Epidermal melanocyte (primary cell): ENCODE data around the gene TMCC2.

Experiments used
- DNase-seq: peaks from one replicate; pipeline ENCODE4 v3.0.0; 2011; ENCODE audit warnings: low spot score; ENCODE audit not compliant: insufficient read length

TMCC2 gene

DNA sequence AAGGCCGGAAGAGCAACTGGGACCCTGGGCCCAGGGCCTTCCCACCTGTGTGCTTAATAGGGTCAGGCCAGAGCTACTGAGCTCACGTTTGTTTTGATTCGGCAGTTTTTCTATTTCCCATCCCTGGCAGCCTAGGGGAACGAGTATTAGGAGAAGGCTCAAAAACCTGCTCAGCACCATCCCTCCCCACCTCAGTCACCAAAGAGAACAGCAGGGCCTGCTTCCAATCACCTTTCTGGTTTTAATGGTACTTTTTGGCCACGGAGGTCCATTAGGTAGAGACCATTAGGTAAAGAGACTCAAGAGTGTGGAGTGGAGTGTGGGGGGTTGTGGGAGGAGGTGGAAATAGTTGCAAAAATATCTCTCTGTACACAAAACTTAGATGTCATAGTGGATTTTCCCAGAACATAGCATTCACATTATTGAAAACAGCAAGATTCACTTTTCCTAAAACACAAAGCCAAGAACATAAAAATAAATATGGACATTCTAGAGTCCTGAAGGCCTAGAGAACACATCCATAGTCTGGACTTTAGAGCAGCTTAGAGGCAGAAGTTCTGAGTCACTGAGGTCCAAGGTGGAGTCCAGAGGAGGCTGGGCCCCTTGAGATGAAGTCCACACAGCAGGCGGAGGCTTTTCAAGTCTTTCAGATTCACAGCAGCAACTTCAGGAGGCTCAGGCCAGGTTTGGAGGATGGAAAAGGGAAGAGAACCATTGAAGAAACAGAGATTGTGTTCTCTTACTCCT lies 74.3 kb downstream of the TMCC2 start:
- no peak for DNase-seq

DNA sequence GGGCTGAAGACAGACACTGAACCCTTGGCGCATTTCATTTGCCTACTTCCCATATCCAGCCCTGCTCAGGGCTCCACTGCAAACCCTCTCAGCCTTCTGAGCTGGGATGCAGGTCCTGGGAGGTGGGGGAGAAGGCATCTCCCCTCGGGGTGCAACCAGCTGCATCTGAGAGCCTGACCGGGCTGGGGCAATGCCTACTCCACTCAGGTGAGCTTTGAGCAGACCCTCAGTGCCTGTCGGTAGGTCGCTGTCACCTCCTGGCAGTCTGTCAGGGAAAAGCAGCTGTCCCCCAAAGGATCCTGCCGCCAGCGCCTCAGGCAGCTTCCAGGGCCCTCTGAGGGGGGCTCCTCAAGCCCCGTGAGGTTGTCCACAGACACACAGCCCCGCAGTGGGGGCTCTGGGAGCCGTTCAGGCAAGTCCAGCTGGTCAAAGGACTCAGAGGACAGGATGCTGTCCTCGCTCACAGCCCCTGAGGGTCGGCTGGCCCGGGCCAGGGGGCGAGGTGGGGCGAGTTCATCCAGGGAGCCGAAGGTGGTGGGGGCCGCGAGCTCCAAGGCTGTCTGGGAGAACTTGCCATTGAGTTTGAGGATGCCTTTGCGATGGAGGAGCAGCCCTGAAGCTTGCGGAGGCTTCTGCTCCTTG lies 75.6 kb downstream of the TMCC2 start:
- no peak for DNase-seq

- DNase-seq: no peak
These were observed 76.4 kb downstream of the TMCC2 start for GRCh38 chr1:205304046-205304694.

DNA sequence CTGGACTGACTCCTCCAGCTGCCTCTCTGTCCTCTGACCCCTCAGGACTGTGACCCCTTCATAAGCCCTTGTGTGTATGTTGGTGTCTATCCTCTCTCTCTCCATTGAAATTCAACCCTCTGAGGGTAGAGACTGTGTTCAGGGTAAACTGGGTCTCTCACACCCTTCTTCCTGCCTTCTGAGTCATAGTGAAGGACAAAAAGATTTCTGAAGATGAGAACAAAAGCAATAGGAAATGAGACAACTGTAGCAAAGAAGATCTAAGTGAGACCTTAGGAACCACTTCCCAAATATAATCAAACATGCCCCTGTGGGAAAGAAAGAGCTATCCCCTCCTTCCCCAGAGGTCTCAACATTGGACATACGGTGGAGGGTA lies 76.9 kb downstream of the TMCC2 start:
- DNase-seq: no peak

DNA sequence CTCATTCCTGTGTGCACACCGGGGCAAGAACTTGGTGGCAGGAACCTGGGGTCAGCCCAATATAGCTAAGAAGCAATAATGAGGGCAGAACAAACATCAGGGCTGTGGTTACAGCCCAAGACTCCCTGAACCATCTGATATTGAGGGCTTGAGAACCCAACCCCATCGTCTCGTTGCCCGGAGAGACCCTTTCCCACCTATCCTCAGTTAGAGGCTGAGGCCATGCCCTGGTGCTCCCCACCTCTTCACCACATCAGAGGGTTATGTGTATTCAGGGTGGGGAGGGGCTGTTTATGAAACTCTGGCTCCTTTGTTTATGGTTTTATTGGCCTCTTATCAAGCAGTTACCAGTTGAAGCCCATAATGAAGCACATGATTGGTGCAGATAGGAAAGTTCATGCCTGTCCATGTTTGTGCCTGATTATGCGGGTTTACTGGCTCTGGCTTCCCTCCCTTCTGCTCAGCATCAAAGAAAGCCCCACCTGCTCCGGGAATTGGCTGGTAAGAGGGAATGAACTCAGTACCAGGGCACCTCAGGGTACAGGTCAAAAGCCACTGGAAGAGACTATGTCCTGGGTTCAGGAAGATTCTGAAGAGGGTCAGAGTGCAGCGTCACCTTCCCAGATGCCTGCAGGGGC lies 79.3 kb downstream of the TMCC2 start:
- DNase-seq: no peak

DNA sequence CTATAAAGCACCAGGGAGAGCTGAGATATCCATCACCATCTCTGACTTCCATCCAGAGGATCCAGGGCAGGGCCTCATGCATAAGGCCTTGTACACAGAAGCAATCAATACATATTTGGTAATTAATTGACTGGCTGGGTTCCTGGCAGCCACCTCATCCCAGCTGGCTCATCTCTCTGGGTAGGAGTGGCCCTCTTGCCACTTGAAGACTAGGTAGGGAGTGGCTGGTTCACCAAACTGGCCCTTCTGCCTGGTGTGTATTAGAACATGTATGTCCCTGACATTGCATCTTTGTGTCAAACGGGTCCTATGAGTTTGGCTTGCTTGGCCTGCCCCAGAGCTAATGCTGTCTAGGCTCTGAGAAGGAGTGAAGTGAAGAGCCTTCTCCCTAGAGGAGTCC lies 82.0 kb downstream of the TMCC2 start:
- DNase-seq: no peak

DNA sequence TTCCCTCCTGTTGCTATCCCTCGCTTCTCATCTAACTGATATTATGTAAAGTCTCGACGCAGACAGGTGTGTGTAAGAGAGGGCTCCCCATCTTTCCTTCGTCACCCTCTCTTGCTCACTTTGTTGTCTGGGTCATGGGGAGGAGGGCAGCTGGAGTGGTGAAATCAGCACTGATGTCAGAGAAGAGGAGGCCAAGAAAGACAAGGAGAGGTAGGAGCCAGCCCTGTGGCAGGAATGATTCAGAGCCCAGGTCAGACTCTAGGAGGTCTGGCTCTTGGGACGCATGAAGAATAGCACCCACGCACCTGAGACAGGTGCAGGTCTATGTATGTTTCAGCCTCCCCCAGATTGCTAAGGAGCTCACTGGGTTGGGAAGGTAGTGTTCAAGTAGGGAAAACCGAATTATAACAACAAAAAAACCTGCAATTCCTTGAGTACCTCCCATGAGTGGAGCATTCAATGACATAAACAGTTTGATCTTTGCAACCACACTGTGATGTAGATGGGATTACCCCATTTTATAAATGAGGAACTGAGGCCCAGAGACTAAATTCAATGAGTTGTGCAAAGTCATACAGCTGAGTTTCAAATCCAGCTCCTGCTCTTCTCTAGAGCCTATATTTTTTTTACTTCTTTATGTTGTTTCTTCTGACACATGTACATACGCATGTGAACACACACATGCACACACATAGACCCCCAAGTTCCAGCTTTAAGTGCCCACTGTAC lies 83.4 kb downstream of the TMCC2 start:
- no peak for DNase-seq

- no peak for DNase-seq
These were observed 85.3 kb downstream of the TMCC2 start for GRCh38 chr1:205312866-205313562.

DNA sequence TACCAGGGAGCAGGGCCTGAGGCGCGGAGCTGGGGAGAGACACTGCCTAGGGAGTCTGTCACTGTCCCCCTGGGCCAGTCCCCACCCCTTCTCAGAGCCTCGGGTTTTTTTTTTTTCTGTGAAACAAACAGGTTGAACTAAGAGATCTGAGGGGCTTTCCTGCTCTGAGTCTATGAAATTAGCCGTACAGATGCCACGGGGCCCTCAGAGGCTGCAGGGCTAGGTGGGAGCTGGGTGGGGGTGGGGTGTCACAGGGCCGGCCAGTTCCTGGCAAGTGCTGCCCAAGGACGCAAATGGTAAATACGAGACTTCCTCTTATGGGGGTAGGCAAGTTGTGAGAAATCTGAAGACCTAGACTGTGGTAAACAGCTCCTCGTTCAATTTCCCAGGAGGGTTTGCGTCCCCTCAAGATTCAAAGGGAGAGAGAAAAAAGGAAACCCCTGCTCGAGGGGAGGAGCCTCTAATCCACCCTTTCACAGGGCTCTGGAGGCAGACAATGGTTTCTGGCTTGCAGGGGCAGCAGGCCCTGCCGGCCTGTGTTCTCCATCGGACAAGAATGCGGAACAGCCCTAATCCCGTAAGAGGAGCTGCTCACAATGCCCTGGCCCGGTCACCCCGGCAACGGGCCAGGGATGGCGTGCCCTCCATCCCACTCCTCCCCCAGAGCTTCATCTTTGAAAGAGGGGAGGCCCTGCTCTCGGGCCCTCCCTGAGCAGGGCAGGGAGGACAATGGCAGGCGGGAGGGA lies 86.0 kb downstream of the TMCC2 start:
- DNase-seq: peak; percentile 37

DNA sequence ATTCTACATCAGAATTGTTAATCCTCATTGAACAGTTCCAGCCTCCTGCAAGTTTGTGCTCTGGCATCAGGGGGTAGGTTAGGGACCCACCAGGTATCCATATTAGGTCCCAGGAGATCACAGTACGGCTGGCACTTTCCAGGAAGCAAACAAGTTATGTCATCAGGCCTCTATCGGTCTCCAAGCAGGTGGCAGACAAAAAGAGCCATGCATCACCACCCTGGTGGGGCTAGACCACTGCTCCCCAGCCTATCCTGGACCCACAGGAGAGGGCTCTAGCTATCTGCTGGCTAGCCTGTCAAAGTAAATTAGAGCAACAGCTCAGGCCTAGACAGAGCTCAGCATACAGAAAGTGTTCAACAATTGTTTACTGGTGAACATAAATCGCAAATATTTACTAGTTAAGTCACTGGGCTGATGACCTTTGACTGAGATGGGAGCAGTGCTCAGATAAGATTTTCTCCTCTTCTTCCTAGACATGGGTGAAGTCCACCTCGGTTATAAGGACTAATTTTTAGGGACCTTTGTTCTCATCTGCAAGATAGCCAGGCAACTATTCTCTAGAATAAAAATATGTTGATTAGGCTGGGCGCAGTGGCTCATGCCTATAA lies 87.4 kb downstream of the TMCC2 start:
- no peak for DNase-seq

- no peak for DNase-seq
These were observed 88.4 kb downstream of the TMCC2 start for GRCh38 chr1:205316161-205316566.

- DNase-seq: no peak
These were observed 89.7 kb downstream of the TMCC2 start for GRCh38 chr1:205317311-205317917.

GRCh38 chr1:205318231-205318991 lies 90.7 kb downstream of the TMCC2 start:
- DNase-seq: no peak

DNA sequence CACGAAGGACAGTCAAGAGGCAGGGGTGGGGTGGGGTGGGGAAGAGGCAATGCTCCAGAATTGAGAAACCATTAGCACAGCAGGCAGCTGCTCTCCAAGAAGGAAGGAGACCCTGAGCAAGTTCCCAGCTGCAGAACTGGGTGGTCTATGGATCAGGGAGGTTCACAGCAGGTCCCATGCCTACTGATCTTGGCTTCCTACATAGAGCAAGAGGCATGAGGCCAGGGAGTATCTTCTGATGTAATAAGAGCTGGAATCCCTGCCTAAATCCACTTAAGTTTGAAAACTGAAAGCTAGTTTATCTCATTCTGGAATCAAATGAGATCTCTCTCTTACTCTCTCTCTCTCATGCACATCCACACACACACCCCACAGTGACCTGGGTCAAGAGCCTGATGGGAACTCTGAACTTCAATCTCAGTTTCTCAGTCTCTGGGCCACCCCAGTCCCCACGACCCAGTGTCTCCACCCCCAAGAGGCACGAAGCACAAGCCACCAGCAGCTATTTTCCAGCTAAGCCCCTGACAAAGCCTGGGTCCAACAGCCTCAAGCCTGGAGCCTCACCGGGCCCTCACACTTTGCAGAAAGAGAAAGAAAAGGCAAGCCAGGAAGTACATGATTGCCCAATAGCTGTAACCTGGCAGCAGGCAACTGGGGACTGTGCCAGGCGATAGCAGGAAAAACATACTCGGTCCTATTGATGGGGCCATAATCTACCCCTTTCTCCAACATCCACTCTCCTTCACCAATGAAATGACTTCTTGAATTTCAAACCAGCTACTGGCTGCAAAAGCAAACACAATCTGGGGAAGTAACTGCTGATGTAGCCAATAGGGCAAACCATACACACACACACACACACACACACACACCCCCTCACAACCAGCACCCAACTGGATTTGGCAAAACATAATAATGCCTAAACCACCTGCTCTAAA lies 91.6 kb downstream of the TMCC2 start:
- DNase-seq: no peak

DNA sequence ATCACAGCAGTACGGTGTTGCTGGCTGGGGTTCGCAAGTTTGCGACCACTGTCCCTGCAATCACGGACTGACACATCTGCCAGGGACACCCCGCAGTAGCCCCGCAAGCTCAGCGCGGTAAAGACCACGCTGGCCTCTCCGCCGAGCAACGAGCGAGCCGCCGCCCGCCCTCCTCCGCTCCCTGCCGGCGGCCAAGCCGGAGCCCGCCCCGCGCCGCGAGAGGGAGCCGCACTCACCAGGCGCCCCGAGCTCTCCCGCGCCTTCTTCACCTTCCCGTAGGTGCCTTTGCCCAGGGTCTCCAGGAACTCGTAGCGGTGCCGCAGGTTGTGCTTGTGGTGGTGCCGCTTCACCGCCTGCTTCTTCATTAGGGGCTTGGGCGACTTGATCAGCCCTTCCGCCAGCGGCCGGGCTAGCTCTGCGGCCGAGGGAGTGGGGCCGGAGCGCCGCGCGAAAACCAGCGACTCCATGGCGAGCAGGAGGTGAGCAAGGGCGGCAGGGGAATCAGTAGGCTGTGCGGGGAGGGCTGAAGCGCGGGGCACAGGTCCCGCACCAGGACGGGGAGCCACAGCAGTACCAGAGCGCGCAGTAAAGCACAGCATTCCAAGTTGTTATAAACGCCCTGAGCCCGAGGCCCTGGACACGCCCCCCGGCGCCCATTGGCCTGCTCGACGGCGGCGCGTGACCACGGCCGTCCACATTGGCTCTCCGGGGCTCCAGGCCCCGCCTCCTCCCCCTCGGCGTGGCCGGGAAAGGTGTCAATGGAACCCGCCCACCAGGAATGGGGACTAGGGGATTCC lies 93.6 kb downstream of the TMCC2 start, which contains the start of gene NUAK2:
Gene NUAK2 (minus strand): TSS at position 584 of the 797 bp plus-strand sequence. CDS start 117 bp downstream, at position 467.
- peak; percentile 67 for DNase-seq

DNA sequence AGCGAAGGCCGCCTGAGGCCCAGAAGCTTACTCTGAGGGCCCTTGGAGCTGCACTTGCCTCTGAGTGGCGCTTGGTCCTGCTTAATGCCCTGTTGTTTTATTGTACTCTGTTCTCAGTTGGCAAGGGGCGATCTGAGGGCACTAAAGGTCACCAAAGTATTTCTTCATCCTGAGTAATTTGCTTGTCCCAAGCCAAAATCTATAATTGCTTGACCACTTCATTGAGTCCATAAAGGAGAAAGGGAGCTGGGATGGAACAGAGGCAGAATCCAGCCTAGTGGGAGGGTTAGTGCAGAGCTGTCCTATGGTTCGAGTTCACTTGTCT lies 94.2 kb downstream of the TMCC2 start:
- no peak for DNase-seq
